Dedifferentiated amniotic fluid mesenchymal stem cell (primary cell): ENCODE results near the gene SGSM2.

Experiments
- DNase-seq: peaks from one replicate; pipeline ENCODE4 v3.0.0-alpha.2; 2016; ENCODE audit errors: extremely low spot score

The SGSM2 gene

DNA sequence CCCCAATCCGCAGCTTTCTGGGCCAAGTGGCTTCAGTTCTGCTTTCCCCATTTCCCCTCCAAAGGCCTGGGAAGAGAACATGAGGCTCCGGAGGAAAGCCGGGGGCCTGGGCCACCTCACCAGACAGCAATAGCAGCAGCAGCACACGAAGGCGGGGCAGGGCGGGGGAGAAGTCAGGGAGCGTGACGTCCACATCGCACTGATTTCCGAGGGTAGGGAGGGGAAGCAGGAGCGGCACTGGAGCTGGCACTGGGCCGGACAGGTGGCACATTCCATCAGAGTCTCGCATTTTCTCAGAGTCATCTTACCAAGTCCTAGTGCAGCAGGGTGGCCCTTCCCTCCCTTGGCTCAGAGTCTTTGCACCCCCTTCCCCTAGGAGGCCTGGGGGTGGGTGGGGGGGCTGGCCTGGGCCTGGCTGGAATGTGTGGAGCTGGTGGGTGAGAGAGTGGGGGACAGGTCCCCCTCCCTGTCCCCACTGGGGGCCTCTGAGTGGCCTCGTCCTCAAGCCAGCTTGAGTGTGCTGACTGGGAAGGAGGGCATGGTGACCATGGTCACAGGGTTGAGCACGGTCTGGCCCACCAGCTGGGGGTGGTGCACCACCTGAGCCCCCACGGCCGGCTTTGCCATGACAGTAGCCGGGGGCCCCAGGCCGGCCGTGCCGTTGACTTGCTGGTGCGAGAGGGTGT lies 49.2 kb downstream of the SGSM2 start:
- no peak for DNase-seq

DNA sequence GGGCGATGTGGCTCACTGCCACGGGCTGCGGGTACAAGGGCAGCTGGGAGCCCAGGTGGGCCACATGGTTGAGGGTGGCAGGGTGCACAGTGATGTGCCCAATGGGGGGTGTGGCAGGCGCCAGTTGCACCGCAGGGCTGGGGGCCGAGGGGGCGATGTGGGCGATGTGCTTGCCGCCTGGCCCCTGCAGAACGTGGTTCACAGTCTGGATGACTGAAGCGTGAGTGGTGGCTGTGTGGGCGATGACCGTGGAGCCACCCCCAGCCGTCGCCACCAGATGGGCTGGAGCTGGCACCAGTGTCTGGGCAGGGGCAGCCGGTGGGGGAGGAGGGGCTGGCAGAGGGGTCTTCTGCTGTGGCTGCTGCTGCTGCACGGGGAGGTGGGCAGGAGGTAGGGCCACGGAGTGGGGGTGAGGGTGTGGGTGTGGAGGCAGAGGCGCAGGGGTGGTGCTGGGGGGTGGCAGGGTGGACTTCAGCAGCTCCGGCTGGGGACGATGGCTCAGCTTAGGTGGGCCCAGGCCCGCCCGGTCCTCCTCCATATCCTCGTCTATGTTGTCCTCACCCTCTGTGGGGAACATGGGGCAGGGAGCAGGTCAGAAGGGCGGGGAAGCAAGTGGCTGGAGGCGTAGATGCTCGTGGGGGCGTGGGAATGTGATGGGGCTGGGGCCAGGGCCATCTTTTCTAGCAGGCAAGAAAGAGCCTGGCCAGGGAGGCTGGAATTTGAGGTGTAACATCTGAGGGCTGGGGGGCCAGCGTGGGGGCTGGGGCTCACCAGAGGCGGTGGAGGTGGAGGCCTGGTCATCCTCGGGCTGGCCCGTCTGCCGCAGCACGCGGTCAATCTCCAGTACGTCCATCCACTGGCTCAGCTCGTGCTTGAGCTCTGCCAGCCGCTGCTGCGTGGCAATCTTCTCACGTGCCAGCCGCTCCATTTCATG lies 50.1 kb downstream of the SGSM2 start:
- DNase-seq: no peak

GRCh38 chr17:2388020-2388682 lies 50.9 kb downstream of the SGSM2 start:
- no peak for DNase-seq

- no peak for DNase-seq
Measured at GRCh38 chr17:2388683-2389055, 51.4 kb downstream of the SGSM2 start.

DNA sequence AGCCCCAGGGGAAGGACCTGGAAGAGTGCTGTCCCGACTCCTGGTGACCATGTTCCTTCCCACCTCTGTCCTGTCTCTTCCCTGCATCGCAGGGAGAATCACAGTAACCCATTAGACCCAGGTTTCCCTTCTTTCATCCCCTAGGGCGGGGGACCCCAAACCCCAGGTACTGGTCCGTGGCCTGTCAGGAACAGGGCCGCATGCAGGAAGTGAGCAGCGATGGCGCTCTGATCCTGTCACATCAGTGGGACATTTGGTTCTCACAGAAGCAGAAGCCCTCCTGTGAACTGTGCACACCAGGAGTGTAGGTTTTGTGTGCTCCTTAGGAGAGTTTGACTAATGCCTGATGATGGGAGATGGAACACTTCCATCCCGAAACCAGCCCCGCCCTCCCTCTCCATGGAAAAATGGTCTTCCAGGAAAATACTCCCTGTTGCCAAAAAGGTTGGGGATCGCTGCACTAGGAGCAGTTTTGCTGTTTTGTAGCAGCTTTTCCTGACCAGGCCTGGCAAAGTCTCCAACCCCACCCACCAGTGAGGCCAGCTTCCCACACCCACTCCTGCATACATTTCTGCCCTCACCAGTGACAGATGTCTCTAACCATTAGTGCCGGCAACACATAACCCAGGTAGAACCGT lies 53.0 kb downstream of the SGSM2 start:
- DNase-seq: no peak

DNA sequence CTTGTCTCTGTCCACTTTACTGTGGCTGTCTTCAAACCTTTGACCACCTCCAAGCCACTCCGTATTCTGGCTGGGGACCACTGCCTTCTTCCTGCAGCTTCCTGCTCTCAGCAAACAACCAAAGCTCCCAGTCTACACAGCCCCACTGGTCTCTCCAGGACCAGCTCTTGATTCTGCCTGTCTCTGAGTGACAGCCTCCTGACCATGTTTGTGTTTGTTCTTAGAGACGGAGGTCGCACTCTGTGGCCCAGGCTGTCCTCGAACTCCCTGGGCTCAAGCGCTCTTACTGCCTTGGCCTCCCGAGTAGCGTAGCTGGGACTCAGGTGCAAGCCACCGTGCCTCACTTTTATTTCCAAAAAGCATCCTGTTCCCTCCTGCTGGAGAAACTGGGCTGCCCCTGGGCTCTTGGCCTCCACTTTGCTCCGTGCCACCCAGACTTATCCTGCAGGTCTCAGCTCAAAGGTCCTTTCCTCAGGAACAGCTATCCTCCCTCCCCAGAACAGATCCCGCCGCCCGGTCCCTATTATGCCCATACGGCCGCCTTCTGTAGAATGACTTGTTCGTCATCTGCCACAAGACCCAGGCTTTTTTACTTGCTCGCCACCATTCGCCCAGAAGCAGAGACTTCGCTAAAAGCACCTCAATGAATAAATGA lies 54.4 kb downstream of the SGSM2 start:
- DNase-seq: no peak

DNA sequence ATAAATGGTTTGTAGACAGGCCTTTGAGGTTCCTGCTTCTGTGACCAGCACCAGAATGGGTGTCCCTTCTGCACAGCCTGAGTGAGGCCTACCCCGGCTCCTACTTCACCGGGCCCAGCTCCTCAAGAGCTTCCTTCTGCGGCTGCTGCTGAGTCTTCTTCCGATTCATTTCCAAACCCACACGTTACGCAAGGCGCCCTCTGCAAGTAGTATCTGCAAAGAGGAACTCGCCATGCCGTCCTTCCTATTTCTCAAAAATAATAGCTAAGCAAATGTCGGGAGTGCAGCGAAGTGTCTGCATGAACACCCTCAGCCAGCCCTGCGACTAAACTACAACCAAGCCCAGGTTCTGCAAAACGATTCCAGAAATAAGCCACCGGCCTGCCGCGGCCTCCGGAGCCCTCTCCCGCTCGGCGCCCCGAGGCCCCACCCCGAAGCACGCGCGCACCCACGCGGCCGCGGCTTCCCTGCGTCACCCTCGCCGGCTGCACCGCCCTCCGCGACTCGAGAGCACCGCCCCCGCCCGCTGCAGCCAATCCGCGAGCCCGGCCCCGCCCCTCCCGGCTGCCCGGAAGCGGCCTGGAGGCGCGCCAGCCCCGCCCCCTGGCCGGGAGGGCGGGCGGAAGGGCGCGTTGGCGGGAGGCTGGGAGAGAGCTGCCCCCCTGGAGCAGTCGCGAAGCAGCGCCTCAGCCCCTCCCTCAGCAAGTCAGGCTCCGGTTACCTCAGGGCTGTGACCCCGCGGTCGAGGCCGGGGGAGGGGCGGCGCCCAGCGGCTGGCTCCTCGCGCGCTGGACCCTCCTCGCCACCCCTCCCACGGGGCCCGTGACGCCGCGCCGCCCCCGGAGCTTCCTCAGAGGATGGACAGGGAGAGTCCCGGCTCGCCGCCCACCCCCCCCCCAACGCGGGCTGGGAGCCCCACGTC lies 55.2 kb downstream of the SGSM2 start:
- DNase-seq: peak; percentile 87

- peak; percentile 75 for DNase-seq
Measured at GRCh38 chr17:2393174-2393953, 56.1 kb downstream of the SGSM2 start.

DNA sequence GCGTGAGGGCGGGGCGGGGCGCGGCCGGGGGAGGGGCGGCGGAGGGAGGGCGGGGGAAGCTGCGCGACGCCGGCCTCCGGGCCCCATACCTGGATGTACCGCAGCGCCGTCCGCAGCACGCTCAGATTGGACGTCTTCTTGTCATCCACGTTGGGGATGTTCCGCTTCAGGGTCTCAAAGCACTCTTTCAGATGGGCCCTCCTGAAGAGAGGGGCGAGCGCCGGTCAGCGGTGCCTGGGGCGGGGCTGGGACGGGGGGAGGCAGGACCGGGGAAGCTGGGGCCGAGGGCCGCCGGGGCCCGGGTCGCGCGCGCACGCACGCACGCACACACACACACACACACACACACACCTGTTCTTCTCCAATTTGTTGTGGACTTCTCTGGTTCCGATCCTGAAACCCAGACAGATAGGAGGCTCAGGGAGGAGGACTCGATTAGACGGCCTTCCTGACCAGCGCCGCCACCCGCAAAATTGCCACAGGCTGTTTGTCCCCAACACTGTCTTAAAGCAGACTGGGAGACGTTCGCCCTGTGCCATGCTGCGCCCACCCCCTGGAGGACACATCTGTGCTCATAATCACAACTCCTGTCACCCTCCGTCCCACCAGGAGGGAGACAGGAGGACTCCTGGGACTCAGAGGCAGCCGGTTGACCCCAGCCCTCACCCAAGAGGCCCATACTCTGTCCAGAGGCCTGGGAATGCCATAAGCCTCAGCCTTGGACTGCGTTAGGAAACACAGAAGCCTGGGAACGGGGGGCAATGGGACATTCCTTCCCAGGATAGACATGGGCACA lies 56.9 kb downstream of the SGSM2 start:
- DNase-seq: no peak

DNA sequence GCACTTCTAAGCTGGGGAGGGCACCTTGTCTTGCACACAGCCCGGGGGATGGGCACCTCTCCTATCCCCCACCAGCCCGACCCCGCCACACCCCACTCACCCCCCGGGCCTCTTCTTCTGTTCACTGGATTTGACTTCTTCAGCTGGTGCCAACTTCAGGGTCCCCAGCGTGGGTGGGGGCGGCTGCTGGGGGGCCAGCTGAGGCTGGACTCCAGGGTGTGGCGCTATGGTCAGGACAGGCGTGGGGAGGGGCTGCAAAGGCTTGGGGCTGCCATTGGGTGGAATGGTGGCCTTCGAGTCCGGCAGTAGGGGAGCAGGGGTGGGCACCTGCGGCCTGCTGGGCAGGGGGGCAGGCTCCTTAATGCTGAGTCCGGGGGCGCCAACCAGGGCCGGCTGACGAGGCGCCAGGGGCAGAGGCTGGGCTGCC lies 57.5 kb downstream of the SGSM2 start:
- no peak for DNase-seq

DNA sequence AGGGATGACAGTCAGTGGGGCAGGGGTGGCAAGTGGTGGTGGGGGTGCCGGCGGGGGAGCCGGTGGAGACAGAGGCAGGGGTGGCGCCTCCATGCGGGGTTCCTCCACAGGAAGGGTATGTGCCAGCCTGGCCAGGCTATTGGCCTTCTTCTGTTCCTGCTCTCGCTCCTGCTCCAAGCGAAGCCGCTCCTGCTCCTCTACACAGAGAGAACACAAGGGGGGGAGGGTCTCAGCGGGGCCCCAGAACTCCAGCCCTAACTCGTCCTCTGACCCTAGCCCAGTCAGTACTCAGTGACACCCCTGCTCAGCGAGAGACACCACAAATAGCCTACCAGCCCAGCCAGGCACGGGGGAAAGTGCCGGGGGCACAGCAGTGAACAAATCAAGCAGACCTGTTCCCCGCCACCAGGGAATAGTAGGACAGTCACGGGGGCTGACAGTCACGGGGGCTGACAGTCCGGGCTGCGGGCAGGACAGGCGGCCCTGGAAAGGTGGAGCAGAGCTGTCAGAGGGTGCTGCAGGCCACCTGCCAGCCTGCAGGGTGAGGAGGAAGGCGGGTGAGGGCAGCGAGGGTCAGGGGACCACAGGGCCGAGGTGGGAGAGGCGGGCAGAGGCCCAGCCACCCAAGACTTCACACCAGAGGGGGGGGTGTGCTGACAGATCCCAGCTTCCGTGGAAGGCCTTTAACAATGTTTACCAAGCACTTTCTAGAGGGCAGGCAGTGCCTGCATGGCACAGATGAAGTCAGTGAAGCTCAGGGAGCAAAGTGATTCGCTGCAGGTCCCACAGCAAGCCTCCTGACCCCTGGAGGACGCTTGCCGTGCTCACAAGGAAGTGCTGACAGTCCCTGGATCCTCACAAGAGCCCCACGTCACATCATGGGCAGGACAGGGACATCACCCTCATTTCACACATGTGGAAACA lies 58.2 kb downstream of the SGSM2 start:
- DNase-seq: no peak

- no peak for DNase-seq
Measured at GRCh38 chr17:2396192-2396567, 58.9 kb downstream of the SGSM2 start.

DNA sequence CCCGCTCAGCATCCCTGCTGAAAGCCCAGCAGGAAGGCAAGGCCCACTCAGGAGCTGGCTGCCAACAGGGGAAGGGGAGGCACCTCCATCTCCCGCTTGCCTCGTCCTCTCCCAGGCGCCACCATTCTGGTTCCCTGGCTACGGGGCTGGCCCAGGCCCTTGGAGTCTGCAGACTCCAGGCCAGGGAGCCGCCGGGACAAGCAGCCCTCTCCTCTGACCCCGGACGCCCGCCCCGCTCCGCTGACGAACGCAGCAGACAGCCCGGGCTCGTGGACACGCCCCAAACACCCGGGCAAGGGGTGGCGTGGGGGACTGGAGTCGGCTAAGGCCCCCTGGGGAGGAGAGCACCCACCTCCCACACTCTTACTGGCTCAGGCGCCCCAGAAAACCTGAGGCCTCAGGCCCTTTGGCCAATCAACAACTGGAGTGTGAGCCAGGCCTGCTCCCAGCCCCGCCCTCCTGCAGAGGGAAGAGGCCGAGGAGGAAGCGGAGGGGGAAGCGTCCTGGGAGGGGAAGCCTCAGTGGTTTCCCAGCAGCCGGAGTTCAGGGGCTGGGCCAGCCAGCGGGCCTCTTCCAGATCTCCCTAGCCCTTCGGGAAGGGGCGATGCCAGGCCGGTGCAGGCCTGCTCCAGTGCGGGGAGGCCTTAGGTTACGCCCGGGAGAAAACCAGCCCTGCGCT lies 59.4 kb downstream of the SGSM2 start:
- peak; percentile 91 for DNase-seq

GRCh38 chr17:2397247-2398171 lies 60.2 kb downstream of the SGSM2 start:
- DNase-seq: no peak

- no peak for DNase-seq
Measured at GRCh38 chr17:2398182-2398581, 60.9 kb downstream of the SGSM2 start.
